Mucosa of descending colon (tissue), 3 donors: ENCODE results near the gene CRYAB. TPM values are rescaled to one million over a fixed set of nuclear protein-coding genes. Genes with fewer than 3 reads are reported as not detected.

Source experiments
- ATAC-seq: fragments of 200-7000 bp; cut with Tn5 transposase; one replicate; pipeline ENCODE4 v1.9.1; 2020; ENCODE audit warnings: mild to moderate bottlenecking, moderate library complexity
- DNase-seq, 3 donors: peaks; one replicate each; pipeline ENCODE4 v3.0.0-alpha.2; 2020
- H3K36me3 ChIP-seq: fragments of 200-600 bp; one replicate; pipeline ENCODE4 v1.8.0; 2021; ENCODE audit warnings: low read depth, mild to moderate bottlenecking
- H3K4me1 ChIP-seq: fragments of 200-600 bp; one replicate; pipeline ENCODE4 v1.8.0; 2021; ENCODE audit warnings: low read depth, mild to moderate bottlenecking
- H3K4me3 ChIP-seq: fragments of 200-600 bp; one replicate; pipeline ENCODE4 v1.8.0; 2021; ENCODE audit warnings: mild to moderate bottlenecking
- H3K9me3 ChIP-seq: fragments of 200-600 bp; one replicate; pipeline ENCODE4 v1.8.0; 2021; ENCODE audit warnings: mild to moderate bottlenecking
- CTCF ChIP-seq: fragments of 200-600 bp; IDR thresholded peaks from one replicate; pipeline ENCODE4 v1.8.0; 2022; ENCODE audit warnings: antibody characterized with exemption, mild to moderate bottlenecking
- intact Hi-C, 2 donors: fragments of 100-400 bp; cut with DNase I in 1 of 2; cut with micrococcal nuclease in 1 of 2; formaldehyde crosslinking; loops; one replicate each; pipeline versions ENCODE4 v1.11.0 to v1.11.1; 2022; cut with DNase I, micrococcal nuclease
- long read RNA-seq, 2 donors: library from polyadenylated mRNA; unstranded; transcript quantifications; one replicate each; pipeline ENCODE4 v2.0.0, GENCODE V29; 2019 to 2021
- total RNA-seq, 3 donors: library from RNA; stranded (reverse); fragmentation: NEBNext Ultra II Directional in 2 of 3; extraction: Animal tissue kit (Norgen Biotek cat#: 25700) in 2 of 3; gene quantifications; one replicate each; pipeline versions ENCODE4 v1.2.1 to v1.2.4, GENCODE V29; 2021 to 2023
- donor health status: DM: no; HTN: no; CAD: no; lungs with moderate emphysema.
- donor health status: DM: no; HTN: no; CAD: no.
- donor health status: DM: no; HTN: yes; CAD: no.

CRYAB gene
- total RNA-seq, result 100 to 1,000 TPM in 1 of 3 donors, 10 to 100 TPM in 2; 13.8 to 331 (median 30.7) TPM
- long read RNA-seq, donor 1, transcript CRYAB-216 (4 exons, 977 nt), result minor isoform, 21 of 147 reads
- long read RNA-seq, donor 1, transcript CRYAB-205 (3 exons, 1,017 nt), result major isoform, 108 of 147 reads
- long read RNA-seq, donor 1, partial matches to known transcripts, result 0 of 147 reads
- long read RNA-seq, donor 1, other reads (novel, unspliced or antisense), result 17 of 147 reads
- long read RNA-seq, donor 2, transcript CRYAB-205 (3 exons, 1,017 nt), result major isoform, 14 of 19 reads
- long read RNA-seq, donor 2, partial matches to known transcripts, result 0 of 19 reads
- long read RNA-seq, donor 2, other reads (novel, unspliced or antisense), result 3 of 19 reads

GRCh38 chr11:111911563-111912401, at the start of gene CRYAB:
TSS of gene CRYAB (minus strand) at chr11:111911770. CDS start at chr11:111911724, 46 bp downstream.
- Histone ChIP-seq H3K4me1 (no peaks in the 10 kb centered on the region), H3K36me3 (no peaks in the 10 kb centered on the region), H3K4me3 (no peak within 1 kb of the TSS), H3K9me3 (no peaks in the 10 kb centered on the region)
- TF ChIP-seq CTCF, result no peak
- DNase-seq, result peak; percentile 34 to 76 (median 58)
- ATAC-seq, result peak; percentile 54
- intact Hi-C loops, result no loop called here

GRCh38 chr11:111960916-111961315, 49.3 kb upstream of the CRYAB start:
- Histone ChIP-seq H3K36me3 (no peaks in the 10 kb centered on the region), H3K4me1 (no peaks in the 10 kb centered on the region), H3K4me3 (no peak overlapping the region), H3K9me3 (no peaks in the 10 kb centered on the region)
- DNase-seq (peak in 1 of 3 donors; percentile 55), ATAC-seq (peak; percentile 98)
- no peak for TF ChIP-seq CTCF
- intact Hi-C loops, result no loop called here

- intact Hi-C loops, result no loop called here
- H3K36me3 ChIP-seq, result no peaks in the 10 kb centered on the region
- H3K4me3 ChIP-seq, result no peak overlapping the region
- H3K9me3 ChIP-seq, result no peaks in the 10 kb centered on the region
- TF ChIP-seq CTCF, result no peak
- no peak for DNase-seq
- H3K4me1 ChIP-seq, result no peaks in the 10 kb centered on the region
- ATAC-seq, result no peak
Measured at GRCh38 chr11:111957663-111958444, 46.3 kb upstream of the CRYAB start.

- no peak for DNase-seq
- ATAC-seq, result no peak
- intact Hi-C loops, result no loop called here
Measured at GRCh38 chr11:111954154-111954553, 42.6 kb upstream of the CRYAB start.

More at GRCh38 chr11:111954154-111954553, 42.6 kb upstream of the CRYAB start:
- Histone ChIP-seq H3K36me3 (no peaks in the 10 kb centered on the region), H3K9me3 (no peaks in the 10 kb centered on the region), H3K4me1 (no peaks in the 10 kb centered on the region), H3K4me3 (no peak overlapping the region)
- TF ChIP-seq CTCF, result no peak
